GM21576 (cell line): ENCODE measurements around the gene TTF2.

ENCODE experiments used
- ATAC-seq: cut with Tn5 transposase; IDR thresholded peaks from one replicate; pipeline ENCODE4 v1.9.1; 2021; ENCODE audit warnings: mild to moderate bottlenecking, moderate library complexity; ENCODE audit not compliant: unreplicated experiment

Gene TTF2

DNA sequence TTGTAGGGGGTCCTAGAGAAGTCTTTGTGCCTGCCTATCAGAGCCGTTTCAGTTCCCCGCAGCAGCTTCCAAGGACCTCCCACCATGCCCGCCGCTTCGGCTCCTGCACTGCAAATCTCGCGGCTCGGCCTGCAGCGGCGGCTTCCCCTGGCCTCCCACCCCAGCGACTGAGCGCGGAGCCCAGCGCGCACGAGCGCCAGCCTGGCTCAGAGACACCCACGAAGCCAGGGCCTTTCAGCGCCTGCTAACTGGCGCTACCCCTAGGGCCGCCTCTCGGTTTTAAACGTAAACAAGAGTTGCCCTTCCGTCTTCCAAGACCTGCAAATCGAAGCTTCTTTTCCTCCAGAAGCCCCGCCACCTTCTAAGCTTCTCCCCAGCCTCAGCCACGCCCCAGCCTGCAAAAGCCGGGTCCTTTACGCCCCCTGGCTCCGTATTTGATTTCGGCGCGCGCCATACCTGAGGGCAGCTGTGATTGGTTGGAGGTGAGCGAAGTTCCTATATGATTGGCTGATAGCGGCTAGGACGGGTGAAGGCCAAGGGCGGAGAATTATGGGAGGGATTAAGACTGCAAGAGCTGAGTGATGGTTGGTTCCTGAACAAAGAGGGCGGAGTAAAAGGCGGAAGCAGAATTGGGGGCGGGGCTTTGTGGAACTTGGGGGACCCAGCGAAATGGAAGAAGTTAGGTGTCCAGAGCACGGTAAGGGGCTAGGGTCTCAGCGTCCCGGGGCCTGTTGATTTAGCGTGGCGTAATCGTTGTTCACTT lies at the start of gene TTF2:
Gene TTF2, plus strand, starts transcription at position 649 of the 763 bp plus-strand sequence. Its CDS starts 21 bp downstream, at position 670.
- ATAC-seq = peak; percentile 94

DNA sequence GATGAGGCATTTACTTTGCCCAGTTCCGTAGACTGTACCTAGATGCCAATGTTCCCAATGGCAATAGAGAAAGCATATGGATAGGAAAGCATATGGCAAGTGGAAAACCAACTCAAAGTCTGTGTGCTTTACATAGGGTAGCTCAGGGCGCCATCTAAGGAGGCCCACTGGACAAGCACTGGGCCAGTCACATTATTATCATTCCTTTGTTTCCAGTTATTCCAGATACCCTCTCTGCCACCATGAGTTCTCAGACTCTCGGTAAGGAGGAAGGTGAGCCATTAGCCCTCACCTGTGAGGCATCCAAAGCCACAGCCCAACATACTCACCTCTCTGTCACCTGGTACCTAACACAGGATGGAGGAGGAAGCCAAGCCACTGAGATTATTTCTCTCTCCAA lies 48.8 kb upstream of the TTF2 start:
- ATAC-seq = no peak

DNA sequence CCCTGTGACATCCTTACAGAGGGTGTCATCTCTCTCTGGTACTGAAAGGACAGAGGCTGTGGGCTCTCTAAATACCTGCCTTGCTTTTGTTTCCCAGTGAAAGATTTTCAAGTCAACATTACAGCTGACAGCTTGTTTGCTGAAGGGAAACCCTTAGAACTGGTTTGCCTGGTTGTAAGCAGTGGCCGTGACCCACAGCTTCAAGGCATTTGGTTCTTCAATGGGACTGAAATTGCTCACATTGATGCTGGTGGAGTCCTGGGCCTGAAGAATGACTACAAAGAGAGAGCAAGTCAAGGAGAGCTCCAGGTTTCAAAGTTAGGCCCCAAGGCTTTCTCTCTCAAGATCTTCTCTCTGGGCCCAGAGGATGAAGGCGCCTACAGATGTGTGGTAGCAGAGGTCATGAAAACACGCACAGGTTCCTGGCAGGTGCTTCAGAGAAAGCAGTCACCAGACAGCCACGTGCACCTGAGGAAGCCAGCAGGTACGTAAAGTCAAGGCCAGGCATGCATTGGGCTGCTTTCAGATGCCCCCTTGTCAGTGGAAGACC lies 46.7 kb upstream of the TTF2 start:
- no peak for ATAC-seq

DNA sequence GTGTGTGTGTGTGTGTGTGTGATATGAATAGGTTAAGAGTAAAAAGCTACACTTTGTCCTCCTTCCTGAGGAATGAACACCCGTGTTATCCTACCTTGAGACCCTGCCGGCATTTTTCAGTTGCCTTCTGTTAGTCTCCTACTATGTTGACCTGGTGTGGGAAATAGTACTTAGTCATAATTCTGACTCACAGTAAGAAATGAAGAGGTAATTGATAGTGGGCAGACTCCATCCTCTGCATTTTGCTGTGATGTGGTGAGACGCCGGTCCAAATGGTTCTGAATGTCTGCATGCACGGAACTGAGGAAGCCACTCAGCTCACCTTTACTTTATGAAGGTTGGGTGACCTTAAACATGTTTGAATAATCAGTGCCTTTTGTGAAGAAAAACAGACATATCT lies 45.9 kb upstream of the TTF2 start:
- ATAC-seq = no peak

DNA sequence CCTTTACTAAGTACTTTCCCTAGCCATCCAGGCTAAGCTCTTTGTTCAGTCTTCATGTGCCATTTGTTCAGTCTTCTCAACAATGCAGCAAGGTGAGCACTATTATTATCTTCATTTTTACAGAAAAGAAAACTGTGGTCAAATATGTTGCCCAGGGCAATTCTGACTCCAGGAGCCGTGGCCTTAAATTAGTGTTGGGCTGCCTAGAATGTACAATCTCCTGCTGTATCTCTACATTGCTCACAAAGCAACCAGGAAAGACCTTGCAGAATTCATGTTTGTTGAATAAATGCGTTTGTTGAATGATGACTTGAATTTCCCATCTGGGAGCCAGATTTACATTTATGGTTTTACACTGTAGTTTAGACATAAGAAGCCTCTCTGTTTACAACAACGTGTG lies 44.4 kb upstream of the TTF2 start:
- ATAC-seq = no peak

DNA sequence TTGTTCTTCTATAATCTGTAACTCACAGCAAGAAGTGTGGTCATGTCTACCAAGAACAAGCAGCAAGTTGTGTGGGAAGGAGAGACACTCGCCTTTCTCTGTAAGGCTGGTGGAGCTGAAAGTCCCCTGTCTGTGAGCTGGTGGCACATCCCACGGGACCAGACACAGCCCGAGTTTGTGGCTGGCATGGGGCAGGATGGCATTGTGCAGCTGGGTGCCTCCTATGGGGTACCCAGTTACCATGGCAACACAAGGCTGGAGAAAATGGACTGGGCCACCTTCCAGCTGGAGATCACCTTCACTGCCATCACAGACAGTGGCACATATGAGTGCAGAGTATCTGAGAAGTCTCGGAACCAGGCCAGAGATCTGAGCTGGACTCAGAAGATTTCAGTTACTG lies 43.1 kb upstream of the TTF2 start:
- ATAC-seq = no peak

DNA sequence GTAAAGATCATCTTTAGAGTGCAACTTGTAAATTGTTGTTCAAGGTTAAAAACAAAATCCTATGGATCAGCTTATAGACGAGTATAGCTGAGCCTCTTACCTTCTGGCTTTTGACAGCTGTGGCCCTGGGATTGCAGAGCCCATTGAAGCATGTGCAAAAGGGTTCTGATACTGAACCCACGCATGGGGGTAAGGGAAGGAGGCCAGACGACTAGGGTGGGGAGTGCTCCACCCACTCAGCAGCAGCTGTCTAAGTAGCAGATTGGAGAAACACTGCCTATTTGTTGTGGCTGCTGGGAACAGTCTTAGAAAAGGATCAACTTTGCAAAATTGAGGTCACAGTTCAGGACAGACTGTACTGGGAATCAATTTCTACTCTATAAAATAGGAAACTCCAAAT lies 42.5 kb upstream of the TTF2 start:
- no peak for ATAC-seq

DNA sequence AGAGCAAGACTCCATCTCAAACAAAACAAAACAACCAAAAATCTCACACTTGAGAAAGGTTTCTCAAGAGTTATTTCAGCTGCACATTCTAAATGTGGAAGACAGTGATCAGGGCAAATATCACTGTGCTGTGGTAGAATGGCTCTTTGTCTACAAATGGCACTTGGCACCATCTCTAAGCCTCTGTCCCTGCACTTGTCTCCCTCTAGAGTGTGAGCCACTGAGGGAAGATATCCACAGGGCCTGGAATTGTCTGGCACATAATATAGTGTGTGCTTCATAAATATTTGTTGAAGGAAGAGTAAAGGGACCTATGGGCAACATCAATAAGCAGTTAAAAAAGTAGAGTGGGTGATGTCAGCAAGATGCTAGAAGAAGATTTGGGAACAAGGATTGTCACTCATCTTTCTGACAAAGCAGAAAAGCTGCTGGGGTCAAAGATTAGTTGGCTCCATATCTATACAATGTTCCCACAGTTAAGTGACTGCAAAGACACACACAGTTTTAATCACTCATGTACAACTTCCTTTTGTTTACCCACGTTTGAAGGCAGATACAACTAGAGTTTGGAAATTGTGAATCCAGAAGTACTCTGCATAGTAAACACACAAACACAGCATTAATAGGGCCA lies 39.5 kb upstream of the TTF2 start:
- ATAC-seq = no peak

DNA sequence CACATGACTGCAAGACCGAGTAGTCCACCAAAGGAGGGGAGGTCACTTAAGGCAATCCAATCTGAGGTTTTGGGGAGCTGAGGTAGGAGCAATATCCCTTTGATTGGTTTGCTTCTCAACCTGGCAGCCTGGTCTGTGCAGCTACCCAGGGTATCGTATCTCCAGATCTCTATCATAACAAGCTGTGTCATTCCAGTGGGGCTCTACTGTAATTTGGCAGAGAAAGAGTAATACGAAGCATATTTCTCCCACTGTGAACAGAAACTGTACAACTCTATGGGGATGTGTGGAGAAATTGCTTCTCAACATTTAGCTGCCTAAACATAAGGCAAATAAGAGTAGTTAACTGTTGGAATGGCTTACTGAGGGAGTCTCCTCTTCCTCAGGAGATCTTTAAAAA lies 38.0 kb upstream of the TTF2 start:
- ATAC-seq = no peak

DNA sequence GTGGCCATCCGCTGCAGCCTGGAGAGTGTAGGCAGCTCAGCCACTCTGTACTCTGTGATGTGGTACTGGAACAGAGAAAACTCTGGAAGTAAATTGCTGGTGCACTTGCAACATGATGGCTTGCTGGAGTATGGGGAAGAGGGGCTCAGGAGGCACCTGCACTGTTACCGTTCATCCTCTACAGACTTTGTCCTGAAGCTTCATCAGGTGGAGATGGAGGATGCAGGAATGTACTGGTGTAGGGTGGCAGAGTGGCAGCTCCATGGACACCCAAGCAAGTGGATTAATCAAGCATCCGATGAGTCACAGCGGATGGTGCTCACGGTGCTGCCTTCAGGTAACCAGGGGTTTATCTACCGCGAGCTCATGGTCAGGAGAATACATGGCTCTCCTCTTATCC lies 34.6 kb upstream of the TTF2 start:
- ATAC-seq = no peak

DNA sequence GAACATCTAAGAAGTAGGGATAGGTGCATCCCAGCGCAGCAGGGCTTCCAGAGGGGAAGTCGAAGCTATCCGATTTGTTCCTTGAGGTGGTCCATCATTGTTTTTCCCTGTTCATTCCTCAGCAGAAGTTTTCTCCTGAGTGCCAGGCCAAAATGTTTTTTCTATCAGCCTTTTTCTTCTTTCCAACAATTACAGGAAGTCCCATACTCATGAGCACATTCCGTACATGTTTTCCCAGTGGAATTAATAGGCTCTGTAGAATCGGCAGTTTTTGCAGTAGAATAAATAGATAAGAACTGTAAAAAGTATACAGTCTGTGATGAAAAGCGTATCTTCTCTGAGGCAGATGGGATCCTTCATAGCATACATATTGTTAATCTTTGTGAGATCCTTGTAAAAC lies 33.8 kb upstream of the TTF2 start:
- no peak for ATAC-seq

DNA sequence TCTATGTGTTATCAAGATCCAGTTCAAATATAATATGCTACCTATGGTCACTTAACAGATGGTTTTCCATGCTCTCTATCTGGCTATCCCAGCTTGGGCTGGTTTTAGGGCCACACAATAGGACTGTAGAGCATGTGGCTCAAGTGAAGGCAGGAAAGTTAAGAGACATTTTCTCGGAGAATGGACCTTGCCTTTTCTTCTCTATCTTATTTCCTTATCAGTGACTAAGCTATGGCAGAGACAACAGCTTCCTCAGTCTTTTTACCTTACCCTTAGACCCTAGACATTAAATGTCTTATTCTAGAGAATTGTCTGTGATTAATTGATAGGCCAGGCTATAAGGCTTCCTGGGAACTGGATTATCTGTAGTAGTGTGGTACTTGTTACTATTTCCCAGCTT lies 30.4 kb upstream of the TTF2 start:
- ATAC-seq = no peak

DNA sequence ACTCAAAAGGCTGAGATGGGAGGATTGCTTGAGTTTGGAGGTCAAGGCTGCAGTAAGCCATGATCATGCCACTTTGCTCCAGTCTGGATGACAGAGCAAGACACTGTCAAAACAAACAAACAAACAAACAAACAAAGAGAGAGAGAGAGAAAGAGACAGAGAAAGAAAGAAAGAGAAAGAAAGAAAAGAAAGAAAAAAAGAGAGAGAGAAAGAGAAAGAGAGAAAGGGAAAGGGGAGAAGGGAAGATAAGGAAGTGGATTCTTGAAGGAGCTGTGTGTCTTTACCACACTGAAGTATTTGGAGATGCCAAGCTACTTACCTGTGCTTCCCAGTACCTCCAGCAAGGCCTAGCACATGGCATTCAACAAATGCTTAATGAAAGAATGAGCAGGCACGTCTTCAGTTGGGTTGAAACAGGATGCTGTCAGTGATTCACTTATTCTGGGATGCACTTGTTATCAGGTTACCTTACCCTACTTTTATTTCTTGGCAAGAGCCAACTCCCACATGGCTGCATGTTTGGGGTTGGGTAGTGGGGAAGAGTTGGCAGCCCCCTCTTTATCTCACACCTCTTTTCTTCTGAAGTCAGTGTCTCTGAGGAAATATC lies 29.8 kb upstream of the TTF2 start:
- ATAC-seq = no peak

DNA sequence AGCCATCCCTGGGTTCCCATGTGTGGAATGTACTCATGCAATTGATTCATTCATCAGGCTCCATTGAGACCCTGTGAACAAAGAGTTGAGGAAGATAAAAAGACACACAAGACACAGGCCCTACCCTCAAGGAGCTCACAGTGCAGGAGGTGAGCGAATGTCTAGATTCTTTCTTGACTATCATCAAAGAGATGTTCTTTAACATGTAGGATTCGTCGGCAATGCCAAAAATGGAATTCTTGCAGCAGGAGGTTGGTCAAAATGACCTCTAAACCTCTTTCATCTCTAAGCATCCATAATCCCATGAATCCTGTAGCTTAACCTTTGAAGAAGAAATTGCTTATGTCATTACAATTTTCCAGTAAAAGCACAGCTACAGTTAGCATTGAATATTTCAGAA lies 27.9 kb upstream of the TTF2 start:
- ATAC-seq = no peak

DNA sequence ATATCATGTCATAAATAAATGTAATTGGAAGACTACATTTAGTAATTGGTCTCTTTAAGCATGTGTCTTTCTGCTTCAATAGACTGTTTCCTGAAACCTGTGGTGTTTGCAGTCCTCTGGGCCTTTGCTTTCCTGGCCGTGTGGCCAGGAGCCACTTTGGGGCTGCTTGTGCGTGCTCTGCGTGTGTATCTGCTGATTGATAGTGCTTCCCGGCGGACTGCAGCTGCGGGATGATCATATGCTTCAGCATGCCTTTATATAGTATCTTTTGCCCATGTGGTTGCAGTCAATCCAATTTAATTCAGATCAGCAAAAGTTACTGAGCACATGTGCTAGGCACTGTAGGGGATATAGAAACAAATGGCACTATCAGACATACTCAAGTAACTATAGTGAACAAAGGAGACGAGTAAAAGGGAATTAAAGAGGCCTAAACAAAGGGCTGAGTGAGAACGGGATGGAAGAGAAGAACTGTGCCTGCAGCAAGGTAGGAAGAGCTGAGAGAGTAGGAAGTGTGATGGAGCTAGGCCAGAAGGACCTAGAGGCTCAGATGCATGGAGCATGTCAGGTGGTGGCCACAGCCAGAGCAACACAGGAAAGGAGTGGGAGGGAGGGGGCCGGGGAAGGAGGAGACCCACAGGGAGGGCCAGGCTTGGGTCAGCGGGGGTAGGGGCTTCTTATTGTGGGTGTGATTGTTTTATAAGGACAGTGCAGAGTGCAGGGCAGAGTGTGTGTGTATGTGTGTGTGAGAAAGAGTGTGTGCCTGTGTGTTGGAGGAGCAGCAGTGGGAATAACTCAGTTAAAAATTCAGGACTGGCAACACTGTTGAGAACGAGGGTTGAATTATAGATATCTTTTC lies 27.2 kb upstream of the TTF2 start:
- no peak for ATAC-seq

DNA sequence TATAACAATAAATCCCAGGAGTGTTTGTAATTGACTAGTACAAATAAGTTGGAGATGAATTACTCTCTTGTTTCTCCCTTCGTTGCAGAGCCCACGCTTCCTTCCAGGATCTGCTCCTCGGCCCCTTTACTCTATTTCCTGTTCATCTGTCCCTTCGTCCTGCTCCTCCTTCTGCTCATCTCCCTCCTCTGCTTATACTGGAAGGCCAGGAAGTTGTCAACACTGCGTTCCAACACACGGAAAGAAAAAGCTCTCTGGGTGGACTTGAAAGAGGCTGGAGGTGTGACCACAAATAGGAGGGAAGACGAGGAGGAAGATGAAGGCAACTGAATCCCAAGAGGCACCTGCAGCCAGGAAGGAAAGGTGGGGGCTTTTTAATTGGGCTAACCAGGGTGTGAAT lies 26.4 kb upstream of the TTF2 start:
- no peak for ATAC-seq

DNA sequence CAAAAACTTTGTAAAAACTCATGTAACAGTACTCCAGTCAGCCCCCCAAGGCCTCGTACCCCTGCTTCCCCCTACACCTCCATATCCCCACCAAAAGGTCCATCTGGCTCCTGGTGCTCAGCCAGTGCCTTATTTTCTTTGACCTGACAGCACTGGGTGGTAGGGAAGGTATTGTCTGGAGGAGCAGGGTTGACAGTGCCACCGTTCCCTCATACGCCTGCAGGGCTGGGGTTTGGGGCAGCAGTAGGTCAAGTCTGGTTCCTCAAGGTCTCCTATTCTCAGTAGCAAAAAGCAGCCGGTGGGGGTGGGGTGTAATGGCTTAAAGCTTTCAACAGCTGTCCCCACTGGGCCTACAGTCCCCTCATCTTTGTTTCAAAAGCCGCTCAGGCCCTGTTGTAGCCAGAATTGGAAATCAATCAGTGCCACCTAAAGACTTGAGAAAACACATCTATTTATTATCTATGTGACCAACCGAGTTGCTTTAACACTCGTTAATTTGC lies 25.3 kb upstream of the TTF2 start:
- no peak for ATAC-seq

DNA sequence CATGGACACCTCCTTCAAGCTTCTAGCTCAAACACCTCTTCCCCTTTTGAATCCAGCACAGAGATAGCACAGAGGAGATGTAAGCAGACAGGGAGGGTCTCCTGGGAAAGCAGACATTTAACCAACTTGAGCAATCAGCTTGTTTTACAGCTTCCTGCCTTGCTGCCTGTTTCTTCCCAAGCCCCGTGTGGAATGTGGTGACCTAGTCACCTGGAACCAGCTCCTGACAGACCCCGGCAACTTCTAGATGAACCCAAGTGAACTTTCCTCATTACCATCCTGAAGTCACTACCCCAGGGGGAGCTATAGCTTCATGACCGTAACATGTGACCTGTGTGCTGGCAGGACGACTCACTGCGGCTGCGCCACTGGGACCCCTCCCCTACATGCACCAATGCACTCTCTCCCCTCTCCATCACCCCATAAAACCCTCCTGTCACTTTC lies 24.1 kb upstream of the TTF2 start:
- no peak for ATAC-seq

DNA sequence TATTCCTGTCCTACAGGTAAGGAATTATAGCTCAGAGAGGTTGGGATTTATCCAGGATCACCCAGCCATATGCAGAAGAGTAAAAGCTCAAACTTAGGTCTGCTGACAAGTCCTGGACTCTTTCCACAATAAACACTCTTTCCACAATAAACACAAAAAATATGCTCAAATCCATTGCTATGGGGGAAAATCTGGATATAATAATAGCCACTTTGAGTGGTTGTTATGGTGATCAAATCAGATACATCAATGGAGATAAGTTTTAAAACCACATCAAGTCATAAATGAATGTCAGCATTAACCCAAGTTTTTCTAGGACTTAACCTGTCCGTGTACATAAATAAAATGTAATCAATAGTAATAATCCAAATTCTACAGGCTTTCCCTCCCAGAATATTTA lies 22.3 kb upstream of the TTF2 start:
- ATAC-seq = no peak

DNA sequence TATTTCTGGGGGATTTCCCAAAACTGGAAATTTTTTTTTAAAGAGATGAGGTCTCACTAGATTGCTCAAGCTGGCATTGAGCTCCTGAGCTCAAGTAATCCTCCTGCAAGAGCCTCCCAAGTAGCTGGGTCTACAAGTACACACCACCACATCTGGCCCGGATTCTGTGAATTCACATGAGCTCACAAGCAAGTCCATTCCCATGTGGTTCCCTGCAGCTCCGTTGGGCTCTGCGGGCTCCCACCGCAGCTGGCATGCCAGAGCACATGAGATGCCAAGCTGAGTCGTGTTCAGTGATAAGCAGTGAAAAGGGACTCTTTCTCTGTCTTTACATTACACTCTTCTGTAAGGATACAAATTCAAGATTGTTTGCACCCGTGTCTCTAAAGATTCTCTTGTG lies 21.9 kb upstream of the TTF2 start:
- ATAC-seq = no peak

DNA sequence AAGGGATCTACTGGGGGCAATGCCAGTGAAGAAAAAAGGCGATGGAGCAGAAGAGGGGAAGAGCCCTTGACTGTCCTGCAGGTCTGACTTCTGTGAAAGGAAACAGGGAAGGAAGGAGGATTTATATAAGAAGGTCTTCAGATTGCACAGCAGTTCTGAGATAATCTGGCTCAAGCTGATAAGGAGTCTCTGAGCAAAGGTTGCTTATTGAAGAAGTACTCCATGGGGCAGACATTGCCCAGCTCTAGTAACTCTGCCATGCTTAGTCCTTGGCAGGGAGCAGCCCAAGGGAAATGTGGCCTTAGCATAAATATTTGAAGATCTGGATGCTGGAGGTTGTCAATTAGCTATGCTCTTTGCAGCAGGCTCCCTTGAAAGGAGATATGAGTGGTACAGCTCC lies 15.9 kb upstream of the TTF2 start:
- no peak for ATAC-seq
